ACC112 (cell line): ENCODE measurements around the gene EPB41.
"Not testable (repeated sequence)": the region's sequence is repeated elsewhere in the genome, so short reads cannot be mapped to it uniquely, and the experiment has no call there.

Experiments
- H2AFZ ChIP-seq: fragments of 200-600 bp; sonication (generic); one replicate; pipeline ENCODE4 v1.6.0; 2017; ENCODE audit warnings: antibody characterized with exemption, low read length; ENCODE audit not compliant: unreplicated experiment
- H3K27ac ChIP-seq: fragments of 200-600 bp; sonication (generic); 2 replicates; pipeline ENCODE4 v1.5.1; 2014; ENCODE audit warnings: low read depth, mild to moderate bottlenecking, antibody characterized with exemption, low read length, moderate library complexity
- H3K27me3 ChIP-seq: fragments of 200-600 bp; sonication (generic); 2 replicates; pipeline ENCODE4 v1.6.1; 2014; ENCODE audit warnings: mild to moderate bottlenecking, antibody characterized with exemption, low read length, moderate library complexity, mixed read lengths; ENCODE audit not compliant: insufficient read depth
- H3K36me3 ChIP-seq: fragments of 200-600 bp; sonication (generic); 2 replicates; pipeline ENCODE4 v1.6.1; 2016; ENCODE audit warnings: mild to moderate bottlenecking, antibody characterized with exemption, low read length, moderate library complexity, mixed read lengths; ENCODE audit not compliant: insufficient read depth
- H3K4me1 ChIP-seq: fragments of 200-600 bp; sonication (generic); one replicate; pipeline ENCODE4 v1.6.1; 2016; ENCODE audit warnings: low read length, mixed read lengths; ENCODE audit not compliant: insufficient read depth, unreplicated experiment, control insufficient read depth
- H3K4me3 ChIP-seq: fragments of 200-600 bp; sonication (generic); 2 replicates; pipeline ENCODE4 v1.5.1; 2014; ENCODE audit warnings: mild to moderate bottlenecking, low read depth, low read length
- H3K79me2 ChIP-seq: fragments of 200-600 bp; sonication (generic); one replicate; pipeline ENCODE4 v1.6.0; 2016; ENCODE audit warnings: low read length; ENCODE audit not compliant: control insufficient read depth, unreplicated experiment, insufficient read depth

The EPB41 gene

GRCh38 chr1:29052100-29052499 lies 137.7 kb downstream of the EPB41 start:
- Histone ChIP-seq H3K36me3 (no peaks in the 10 kb centered on the region), H3K27ac (no peak overlapping the region), H3K4me3 (no peak overlapping the region), H2AFZ (no peak overlapping the region), H3K79me2 (no peaks in the 10 kb centered on the region), H3K27me3 (no peaks in the 10 kb centered on the region), H3K4me1 (no peaks in the 10 kb centered on the region)

GRCh38 chr1:29052941-29053340 lies 138.6 kb downstream of the EPB41 start:
- Histone ChIP-seq H3K79me2 (no peaks in the 10 kb centered on the region), H3K27ac (no peak overlapping the region), H3K27me3 (no peaks in the 10 kb centered on the region), H3K4me3 (no peak overlapping the region), H3K36me3 (no peaks in the 10 kb centered on the region), H3K4me1 (no peaks in the 10 kb centered on the region), H2AFZ (no peak overlapping the region)

- Histone ChIP-seq H3K4me3 (no peak overlapping the region), H2AFZ (no peak overlapping the region), H3K27ac (no peak overlapping the region), H3K36me3 (no peaks in the 10 kb centered on the region), H3K4me1 (no peaks in the 10 kb centered on the region), H3K27me3 (no peaks in the 10 kb centered on the region), H3K79me2 (no peaks in the 10 kb centered on the region)
These were observed 140.8 kb downstream of the EPB41 start for GRCh38 chr1:29055160-29055559.

- no peak overlapping the region for H2AFZ ChIP-seq
- H3K4me1 ChIP-seq = no peaks in the 10 kb centered on the region
- no peak overlapping the region for H3K4me3 ChIP-seq
- H3K27ac ChIP-seq = no peak overlapping the region
- H3K27me3 ChIP-seq = no peaks in the 10 kb centered on the region
- no peaks in the 10 kb centered on the region for H3K36me3 ChIP-seq
- no peaks in the 10 kb centered on the region for H3K79me2 ChIP-seq
These were observed 141.9 kb downstream of the EPB41 start for GRCh38 chr1:29056256-29056655.

GRCh38 chr1:29057700-29058099 lies 143.3 kb downstream of the EPB41 start:
- H2AFZ ChIP-seq = no peak overlapping the region
- no peak overlapping the region for H3K27ac ChIP-seq
- no peaks in the 10 kb centered on the region for H3K4me1 ChIP-seq
- H3K79me2 ChIP-seq = no peaks in the 10 kb centered on the region
- H3K27me3 ChIP-seq = no peaks in the 10 kb centered on the region
- no peak overlapping the region for H3K4me3 ChIP-seq
- H3K36me3 ChIP-seq = no peaks in the 10 kb centered on the region

GRCh38 chr1:29062157-29062942 lies 148.0 kb downstream of the EPB41 start:
- H3K27me3 ChIP-seq = no peaks in the 10 kb centered on the region
- no peaks in the 10 kb centered on the region for H3K36me3 ChIP-seq

GRCh38 chr1:29064064-29064463 lies 149.7 kb downstream of the EPB41 start:
- Histone ChIP-seq H3K27ac (no peak overlapping the region), H3K79me2 (no peaks in the 10 kb centered on the region), H3K4me3 (no peak overlapping the region), H2AFZ (no peak overlapping the region), H3K4me1 (no peaks in the 10 kb centered on the region), H3K27me3 (no peaks in the 10 kb centered on the region), H3K36me3 (no peaks in the 10 kb centered on the region)

More at GRCh38 chr1:29062157-29062942, 148.0 kb downstream of the EPB41 start:
- Histone ChIP-seq H3K79me2 (no peaks in the 10 kb centered on the region), H3K4me1 (no peaks in the 10 kb centered on the region), H2AFZ (no peak overlapping the region), H3K4me3 (no peak overlapping the region), H3K27ac (no peak overlapping the region)

- H3K27me3 ChIP-seq = no peaks in the 10 kb centered on the region
- no peaks in the 10 kb centered on the region for H3K36me3 ChIP-seq
- H3K27ac ChIP-seq = no peak overlapping the region
- no peak overlapping the region for H2AFZ ChIP-seq
- H3K4me1 ChIP-seq = no peaks in the 10 kb centered on the region
- no peaks in the 10 kb centered on the region for H3K79me2 ChIP-seq
- H3K4me3 ChIP-seq = no peak overlapping the region
These were observed 162.8 kb downstream of the EPB41 start for GRCh38 chr1:29077155-29077554.

GRCh38 chr1:29079916-29080629 lies 165.7 kb downstream of the EPB41 start:
- not testable (repeated sequence) for H3K79me2 ChIP-seq, H3K4me1 ChIP-seq, H3K27ac ChIP-seq, H3K36me3 ChIP-seq, H2AFZ ChIP-seq, H3K4me3 ChIP-seq, H3K27me3 ChIP-seq

- no peaks in the 10 kb centered on the region for H3K27me3 ChIP-seq
- H2AFZ ChIP-seq = no peak overlapping the region
- H3K79me2 ChIP-seq = no peaks in the 10 kb centered on the region
- H3K4me1 ChIP-seq = no peaks in the 10 kb centered on the region
- no peak overlapping the region for H3K4me3 ChIP-seq
- no peak overlapping the region for H3K27ac ChIP-seq
- no peaks in the 10 kb centered on the region for H3K36me3 ChIP-seq
These were observed 166.8 kb downstream of the EPB41 start for GRCh38 chr1:29081201-29081600.

- Histone ChIP-seq H3K27me3 (no peaks in the 10 kb centered on the region), H3K36me3 (no peaks in the 10 kb centered on the region), H3K27ac (no peak overlapping the region), H3K79me2 (no peaks in the 10 kb centered on the region), H2AFZ (no peak overlapping the region), H3K4me1 (no peaks in the 10 kb centered on the region), H3K4me3 (no peak overlapping the region)
These were observed 168.2 kb downstream of the EPB41 start for GRCh38 chr1:29082519-29082918.
